LNCaP clone FGC (cell line): ENCODE measurements around the gene NCSTN.
"Not testable (repeated sequence)": the region's sequence is repeated elsewhere in the genome, so short reads cannot be mapped to it uniquely, and the experiment has no call there.

Source experiments
- DNase-seq: peaks from one replicate; pipeline ENCODE4 v3.0.0-alpha.2; 2011; ENCODE audit warnings: low read depth
- H3K4me3 ChIP-seq: 2 replicates; pipeline ENCODE4 v1.5.1; 2011; ENCODE audit warnings: mild to moderate bottlenecking, low read depth, low read length, control low read depth
- TF ChIP-seq, protein P1 (sequence below): IDR thresholded peaks from 2 replicates; pipeline ENCODE4 v1.5.1; 2012; ENCODE audit warnings: mild to moderate bottlenecking; ENCODE audit not compliant: control insufficient read depth, insufficient read depth; ENCODE audit errors: extremely low read depth

NCSTN gene

DNA sequence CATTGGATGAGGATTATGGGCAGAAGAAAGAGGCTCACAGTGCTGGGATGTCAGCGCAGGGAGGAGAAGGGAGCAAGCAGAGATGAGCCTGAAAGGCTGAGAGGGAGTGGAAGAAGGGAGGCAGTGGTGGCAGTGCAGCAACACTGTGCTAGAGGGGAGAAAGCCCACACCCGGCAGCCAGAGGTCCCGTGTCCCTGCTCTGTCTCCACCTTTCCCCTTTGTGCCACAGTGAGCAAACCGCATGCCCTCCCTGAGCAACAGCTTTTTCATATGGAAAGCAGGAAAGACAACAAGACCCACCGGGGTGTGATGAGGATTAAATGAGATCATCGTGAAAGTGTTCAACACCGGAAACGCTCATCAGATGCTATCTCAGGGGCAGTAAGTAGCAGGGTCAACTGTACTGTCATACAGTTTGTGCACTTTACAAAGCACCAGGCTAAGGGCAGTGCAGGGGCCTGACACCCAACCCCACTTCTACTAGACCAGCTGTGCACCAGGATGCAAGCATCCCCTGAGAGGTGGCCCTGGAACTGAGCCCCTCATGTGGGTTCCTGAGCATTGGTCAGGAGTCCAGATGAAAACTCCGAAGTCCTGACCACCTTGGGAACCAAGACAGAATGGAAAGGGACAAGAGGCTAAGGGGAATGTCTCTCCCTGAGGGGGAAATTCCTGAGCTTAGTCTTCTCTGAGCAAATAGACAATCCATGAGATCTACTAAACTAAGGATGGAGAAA is 32.8 kb downstream of the NCSTN start:
- DNase-seq = no peak
- TF ChIP-seq, protein P1, sequence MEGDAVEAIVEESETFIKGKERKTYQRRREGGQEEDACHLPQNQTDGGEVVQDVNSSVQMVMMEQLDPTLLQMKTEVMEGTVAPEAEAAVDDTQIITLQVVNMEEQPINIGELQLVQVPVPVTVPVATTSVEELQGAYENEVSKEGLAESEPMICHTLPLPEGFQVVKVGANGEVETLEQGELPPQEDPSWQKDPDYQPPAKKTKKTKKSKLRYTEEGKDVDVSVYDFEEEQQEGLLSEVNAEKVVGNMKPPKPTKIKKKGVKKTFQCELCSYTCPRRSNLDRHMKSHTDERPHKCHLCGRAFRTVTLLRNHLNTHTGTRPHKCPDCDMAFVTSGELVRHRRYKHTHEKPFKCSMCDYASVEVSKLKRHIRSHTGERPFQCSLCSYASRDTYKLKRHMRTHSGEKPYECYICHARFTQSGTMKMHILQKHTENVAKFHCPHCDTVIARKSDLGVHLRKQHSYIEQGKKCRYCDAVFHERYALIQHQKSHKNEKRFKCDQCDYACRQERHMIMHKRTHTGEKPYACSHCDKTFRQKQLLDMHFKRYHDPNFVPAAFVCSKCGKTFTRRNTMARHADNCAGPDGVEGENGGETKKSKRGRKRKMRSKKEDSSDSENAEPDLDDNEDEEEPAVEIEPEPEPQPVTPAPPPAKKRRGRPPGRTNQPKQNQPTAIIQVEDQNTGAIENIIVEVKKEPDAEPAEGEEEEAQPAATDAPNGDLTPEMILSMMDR = no peak
- no peak overlapping the region for H3K4me3 ChIP-seq

DNA sequence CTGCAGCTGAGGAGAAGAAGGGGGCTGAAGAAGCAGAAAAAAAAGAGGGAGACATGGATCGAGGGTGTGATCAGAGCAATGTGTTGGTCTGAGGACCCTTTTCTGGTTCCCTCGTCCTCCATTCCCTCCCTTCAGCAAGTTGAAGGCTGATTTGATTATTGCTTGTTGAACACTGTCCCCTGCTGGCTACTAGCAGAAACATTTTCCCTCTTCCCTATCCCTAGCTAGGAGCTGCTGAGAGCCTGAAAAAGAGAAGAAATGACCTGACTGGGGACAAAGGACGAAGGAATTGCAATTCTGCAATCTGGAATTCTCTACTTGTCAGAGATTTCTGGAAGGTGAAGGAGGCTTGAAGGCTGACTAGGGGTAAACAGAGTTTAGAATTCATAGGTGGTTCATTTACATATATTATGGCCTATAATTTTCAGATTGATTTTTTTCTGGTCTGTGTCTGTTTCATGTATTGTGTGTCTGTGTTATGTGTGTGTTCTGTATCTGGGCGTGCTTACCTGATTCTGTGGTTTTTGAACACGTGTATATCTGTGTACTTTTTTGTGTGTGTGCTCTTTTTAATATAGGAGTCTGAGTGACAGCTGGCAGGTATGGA is 33.4 kb downstream of the NCSTN start:
- H3K4me3 ChIP-seq = no peak overlapping the region
- DNase-seq = peak; percentile 18
- TF ChIP-seq, protein P1 = peak; percentile 96

DNA sequence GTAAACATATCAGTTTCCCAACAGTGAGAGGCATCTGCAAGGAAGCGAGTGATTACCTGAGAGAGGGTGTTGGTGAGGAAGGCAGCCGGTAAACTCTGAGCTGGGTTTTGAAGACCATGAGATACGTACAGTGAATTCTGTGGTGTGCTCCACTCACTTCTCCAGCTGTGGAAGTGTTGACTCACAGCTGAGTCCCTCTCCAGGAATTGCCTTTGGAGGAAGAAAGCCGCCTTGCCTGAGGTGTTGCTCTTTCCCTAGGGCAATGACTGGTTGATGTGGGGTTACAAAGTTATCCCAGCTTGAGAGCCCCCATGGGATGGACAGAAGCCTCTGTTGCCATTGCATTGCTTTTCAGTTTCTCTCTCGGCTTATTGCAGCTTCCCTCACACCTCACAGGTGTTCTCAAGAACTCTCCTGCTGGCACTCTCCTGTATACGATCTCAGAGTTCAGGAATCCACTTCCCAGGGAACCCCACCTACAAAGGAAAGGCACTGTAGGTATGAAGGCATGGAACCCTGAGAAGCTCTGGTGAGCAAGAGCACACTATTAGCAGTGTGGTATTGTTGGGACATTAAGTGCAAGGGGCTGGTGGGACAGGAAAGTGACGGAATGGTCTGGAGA is 34.5 kb downstream of the NCSTN start:
- H3K4me3 ChIP-seq = no peak overlapping the region
- TF ChIP-seq, protein P1 = no peak
- DNase-seq = no peak

DNA sequence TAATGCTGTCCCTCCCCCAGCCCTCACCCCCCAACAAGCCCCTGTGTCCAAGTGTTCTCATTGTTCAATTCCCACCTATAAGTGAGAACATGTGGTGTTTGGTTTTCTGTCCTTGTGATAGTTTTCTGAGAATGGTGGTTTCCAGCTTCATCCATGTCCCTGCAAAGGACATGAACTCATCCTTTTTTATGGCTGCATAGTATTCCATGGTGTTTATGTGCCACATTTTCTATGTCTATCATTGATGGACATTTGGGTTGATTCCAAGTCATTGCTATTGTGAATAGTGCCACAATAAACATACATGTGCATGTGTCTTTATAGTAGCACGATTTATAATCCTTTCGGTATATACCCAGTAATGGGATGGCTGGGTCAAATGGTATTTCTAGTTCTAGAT is 41.6 kb downstream of the NCSTN start:
- H3K4me3 ChIP-seq, DNase-seq: not testable (repeated sequence)

DNA sequence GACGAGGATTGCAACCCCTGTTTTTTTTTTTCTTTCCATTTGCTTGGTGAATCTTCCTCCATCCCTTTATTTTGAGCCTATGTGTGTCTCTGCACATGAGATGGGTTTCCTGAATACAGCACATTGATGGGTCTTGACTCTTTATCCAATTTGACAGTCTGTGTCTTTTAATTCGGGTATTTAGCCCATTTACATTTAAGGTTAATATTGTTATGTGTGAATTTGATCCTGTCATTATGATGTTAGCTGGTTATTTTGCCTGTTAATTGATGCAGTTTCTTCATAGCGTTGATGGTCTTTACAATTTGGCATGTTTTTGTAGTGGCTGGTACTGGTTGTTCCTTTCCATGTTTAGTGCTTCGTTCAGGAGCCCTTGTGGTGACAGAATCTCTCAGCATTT is 45.2 kb downstream of the NCSTN start:
- H3K4me3 ChIP-seq, DNase-seq: not testable (repeated sequence)

DNA sequence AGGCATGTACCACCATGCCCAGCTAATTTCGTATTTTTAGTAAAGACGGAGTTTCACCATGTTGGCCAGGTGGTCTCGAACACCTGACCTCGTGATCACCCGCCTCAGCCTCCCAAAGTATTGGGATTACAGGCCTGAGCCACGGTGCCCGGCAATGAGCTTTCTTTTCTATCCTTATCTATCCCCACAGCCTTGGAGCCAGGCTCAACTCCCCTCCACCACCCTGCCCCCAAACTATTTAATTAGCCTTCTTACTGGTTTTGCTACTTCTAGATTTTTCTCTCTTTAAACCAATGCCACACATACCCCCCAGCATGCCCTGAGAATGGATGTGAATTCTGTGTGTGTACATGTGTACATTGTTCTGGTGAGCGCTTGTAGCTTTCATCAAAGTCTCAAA is 51.5 kb downstream of the NCSTN start:
- TF ChIP-seq, protein P1 = no peak
- H3K4me3 ChIP-seq = no peak overlapping the region
- DNase-seq = no peak

DNA sequence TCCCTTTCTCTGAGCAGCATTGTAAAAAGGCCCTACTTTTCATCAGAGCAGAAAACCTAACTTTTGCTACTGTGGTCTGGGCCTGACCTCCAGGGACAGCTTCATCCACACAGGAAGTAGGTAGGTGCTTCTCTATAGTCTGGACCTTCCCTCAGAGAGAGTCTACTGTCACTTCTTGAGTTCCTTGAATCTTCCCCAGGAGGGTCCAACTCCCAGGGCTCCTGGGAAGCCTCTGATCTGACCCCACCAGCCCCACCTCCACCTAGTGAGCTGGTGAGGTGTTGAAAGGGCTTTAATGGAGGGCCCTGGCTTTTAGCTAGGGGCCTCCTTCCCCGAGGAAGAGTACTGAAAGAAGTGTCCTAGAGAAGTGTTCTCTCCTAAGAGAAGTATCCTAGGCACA is 54.5 kb downstream of the NCSTN start:
- no peak overlapping the region for H3K4me3 ChIP-seq
- TF ChIP-seq, protein P1 = no peak
- DNase-seq = no peak

DNA sequence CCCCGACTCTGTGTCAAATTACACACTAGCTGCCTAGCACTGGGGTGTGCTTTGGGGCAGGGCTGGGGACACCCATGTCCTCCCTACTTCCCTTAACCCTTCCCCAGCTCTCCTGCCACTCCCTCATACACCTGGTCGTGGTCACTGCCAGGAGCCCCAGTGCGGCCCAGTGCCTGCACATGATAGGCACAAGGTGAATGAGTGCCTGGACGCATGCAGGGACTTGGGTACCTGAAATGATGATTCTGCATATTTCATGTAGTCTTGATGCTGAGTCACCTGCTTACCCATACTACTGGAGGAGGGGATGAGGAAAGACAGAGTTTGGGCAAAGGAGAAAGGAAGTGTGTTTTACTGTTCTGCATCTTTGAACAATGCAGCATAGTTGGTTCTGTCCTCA is 55.6 kb downstream of the NCSTN start:
- H3K4me3 ChIP-seq = no peak overlapping the region
- TF ChIP-seq, protein P1 = no peak
- DNase-seq = no peak
